ENCODE results near the gene SIX5.
A peak's percentile ranks its signal among the peaks of the same experiment; 100 is the strongest.

SIX5 gene

GRCh38 chr19:45767410-45767880, 1.6 kb downstream of the SIX5 start (continued):
- TF ChIP-seq, protein P1, sequence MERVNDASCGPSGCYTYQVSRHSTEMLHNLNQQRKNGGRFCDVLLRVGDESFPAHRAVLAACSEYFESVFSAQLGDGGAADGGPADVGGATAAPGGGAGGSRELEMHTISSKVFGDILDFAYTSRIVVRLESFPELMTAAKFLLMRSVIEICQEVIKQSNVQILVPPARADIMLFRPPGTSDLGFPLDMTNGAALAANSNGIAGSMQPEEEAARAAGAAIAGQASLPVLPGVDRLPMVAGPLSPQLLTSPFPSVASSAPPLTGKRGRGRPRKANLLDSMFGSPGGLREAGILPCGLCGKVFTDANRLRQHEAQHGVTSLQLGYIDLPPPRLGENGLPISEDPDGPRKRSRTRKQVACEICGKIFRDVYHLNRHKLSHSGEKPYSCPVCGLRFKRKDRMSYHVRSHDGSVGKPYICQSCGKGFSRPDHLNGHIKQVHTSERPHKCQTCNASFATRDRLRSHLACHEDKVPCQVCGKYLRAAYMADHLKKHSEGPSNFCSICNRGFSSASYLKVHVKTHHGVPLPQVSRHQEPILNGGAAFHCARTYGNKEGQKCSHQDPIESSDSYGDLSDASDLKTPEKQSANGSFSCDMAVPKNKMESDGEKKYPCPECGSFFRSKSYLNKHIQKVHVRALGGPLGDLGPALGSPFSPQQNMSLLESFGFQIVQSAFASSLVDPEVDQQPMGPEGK (tag by site-specific recombination; IDR thresholded peaks at IDR 0.05), result peak; percentile 87
- TF ChIP-seq BCL11A (tag by site-specific recombination; IDR thresholded peaks at IDR 0.05; ENCODE audit: low read depth) (peak; percentile 47), ZNF76 (tag by site-specific recombination; IDR thresholded peaks at IDR 0.05; ENCODE audit: borderline replicate concordance, low read depth) (peak; percentile 11; the same call in 1 of the 2 replicates), MZF1 (tag by site-specific recombination; IDR thresholded peaks at IDR 0.05; ENCODE audit: borderline replicate concordance) (peak; percentile 19; the same call in 1 of the 2 replicates), HOXA7 (CRISPR knock-in tag; IDR thresholded peaks at IDR 0.05; ENCODE audit: borderline replicate concordance) (no peak), ZNF792 (tag by site-specific recombination; IDR thresholded peaks at IDR 0.05) (no peak), ZNF560 (tag by site-specific recombination; IDR thresholded peaks at IDR 0.05; ENCODE audit: borderline replicate concordance) (no peak), ZNF202 (tag by site-specific recombination; IDR thresholded peaks at IDR 0.05; ENCODE audit: borderline replicate concordance) (no peak), ZNF140 (tag by site-specific recombination; IDR thresholded peaks at IDR 0.05) (no peak), ZNF626 (tag by site-specific recombination; IDR thresholded peaks at IDR 0.05) (no peak), KLF8 (tag by site-specific recombination; IDR thresholded peaks at IDR 0.05) (peak; percentile 85), ZNF133 (tag by site-specific recombination; IDR thresholded peaks at IDR 0.05) (no peak), ZNF544 (tag by site-specific recombination; IDR thresholded peaks at IDR 0.05) (no peak), ZSCAN23 (tag by site-specific recombination; IDR thresholded peaks at IDR 0.05) (no peak), HOXC10 (CRISPR knock-in tag; IDR thresholded peaks at IDR 0.05) (no peak), ZNF138 (tag by site-specific recombination; IDR thresholded peaks at IDR 0.05; ENCODE audit: borderline replicate concordance) (no peak), PRDM4 (tag by site-specific recombination; IDR thresholded peaks at IDR 0.05) (peak; percentile 81), ZNF623 (tag by site-specific recombination; IDR thresholded peaks at IDR 0.05) (no peak), GLI4 (tag by site-specific recombination; IDR thresholded peaks at IDR 0.05) (no peak), ZNF416 (tag by site-specific recombination; IDR thresholded peaks at IDR 0.05) (no peak)
- TF ChIP-seq, protein P2, sequence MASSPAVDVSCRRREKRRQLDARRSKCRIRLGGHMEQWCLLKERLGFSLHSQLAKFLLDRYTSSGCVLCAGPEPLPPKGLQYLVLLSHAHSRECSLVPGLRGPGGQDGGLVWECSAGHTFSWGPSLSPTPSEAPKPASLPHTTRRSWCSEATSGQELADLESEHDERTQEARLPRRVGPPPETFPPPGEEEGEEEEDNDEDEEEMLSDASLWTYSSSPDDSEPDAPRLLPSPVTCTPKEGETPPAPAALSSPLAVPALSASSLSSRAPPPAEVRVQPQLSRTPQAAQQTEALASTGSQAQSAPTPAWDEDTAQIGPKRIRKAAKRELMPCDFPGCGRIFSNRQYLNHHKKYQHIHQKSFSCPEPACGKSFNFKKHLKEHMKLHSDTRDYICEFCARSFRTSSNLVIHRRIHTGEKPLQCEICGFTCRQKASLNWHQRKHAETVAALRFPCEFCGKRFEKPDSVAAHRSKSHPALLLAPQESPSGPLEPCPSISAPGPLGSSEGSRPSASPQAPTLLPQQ (tag by site-specific recombination; IDR thresholded peaks at IDR 0.05), result 0 out of 2 replicates have a peak, but pooled peaks have one; percentile 21
- TF ChIP-seq, protein P3, sequence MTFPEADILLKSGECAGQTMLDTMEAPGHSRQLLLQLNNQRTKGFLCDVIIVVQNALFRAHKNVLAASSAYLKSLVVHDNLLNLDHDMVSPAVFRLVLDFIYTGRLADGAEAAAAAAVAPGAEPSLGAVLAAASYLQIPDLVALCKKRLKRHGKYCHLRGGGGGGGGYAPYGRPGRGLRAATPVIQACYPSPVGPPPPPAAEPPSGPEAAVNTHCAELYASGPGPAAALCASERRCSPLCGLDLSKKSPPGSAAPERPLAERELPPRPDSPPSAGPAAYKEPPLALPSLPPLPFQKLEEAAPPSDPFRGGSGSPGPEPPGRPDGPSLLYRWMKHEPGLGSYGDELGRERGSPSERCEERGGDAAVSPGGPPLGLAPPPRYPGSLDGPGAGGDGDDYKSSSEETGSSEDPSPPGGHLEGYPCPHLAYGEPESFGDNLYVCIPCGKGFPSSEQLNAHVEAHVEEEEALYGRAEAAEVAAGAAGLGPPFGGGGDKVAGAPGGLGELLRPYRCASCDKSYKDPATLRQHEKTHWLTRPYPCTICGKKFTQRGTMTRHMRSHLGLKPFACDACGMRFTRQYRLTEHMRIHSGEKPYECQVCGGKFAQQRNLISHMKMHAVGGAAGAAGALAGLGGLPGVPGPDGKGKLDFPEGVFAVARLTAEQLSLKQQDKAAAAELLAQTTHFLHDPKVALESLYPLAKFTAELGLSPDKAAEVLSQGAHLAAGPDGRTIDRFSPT (tag by site-specific recombination; IDR thresholded peaks at IDR 0.05), result peak; percentile 76
- TF ChIP-seq, protein P4, sequence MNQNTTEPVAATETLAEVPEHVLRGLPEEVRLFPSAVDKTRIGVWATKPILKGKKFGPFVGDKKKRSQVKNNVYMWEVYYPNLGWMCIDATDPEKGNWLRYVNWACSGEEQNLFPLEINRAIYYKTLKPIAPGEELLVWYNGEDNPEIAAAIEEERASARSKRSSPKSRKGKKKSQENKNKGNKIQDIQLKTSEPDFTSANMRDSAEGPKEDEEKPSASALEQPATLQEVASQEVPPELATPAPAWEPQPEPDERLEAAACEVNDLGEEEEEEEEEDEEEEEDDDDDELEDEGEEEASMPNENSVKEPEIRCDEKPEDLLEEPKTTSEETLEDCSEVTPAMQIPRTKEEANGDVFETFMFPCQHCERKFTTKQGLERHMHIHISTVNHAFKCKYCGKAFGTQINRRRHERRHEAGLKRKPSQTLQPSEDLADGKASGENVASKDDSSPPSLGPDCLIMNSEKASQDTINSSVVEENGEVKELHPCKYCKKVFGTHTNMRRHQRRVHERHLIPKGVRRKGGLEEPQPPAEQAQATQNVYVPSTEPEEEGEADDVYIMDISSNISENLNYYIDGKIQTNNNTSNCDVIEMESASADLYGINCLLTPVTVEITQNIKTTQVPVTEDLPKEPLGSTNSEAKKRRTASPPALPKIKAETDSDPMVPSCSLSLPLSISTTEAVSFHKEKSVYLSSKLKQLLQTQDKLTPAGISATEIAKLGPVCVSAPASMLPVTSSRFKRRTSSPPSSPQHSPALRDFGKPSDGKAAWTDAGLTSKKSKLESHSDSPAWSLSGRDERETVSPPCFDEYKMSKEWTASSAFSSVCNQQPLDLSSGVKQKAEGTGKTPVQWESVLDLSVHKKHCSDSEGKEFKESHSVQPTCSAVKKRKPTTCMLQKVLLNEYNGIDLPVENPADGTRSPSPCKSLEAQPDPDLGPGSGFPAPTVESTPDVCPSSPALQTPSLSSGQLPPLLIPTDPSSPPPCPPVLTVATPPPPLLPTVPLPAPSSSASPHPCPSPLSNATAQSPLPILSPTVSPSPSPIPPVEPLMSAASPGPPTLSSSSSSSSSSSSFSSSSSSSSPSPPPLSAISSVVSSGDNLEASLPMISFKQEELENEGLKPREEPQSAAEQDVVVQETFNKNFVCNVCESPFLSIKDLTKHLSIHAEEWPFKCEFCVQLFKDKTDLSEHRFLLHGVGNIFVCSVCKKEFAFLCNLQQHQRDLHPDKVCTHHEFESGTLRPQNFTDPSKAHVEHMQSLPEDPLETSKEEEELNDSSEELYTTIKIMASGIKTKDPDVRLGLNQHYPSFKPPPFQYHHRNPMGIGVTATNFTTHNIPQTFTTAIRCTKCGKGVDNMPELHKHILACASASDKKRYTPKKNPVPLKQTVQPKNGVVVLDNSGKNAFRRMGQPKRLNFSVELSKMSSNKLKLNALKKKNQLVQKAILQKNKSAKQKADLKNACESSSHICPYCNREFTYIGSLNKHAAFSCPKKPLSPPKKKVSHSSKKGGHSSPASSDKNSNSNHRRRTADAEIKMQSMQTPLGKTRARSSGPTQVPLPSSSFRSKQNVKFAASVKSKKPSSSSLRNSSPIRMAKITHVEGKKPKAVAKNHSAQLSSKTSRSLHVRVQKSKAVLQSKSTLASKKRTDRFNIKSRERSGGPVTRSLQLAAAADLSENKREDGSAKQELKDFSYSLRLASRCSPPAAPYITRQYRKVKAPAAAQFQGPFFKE (tag by site-specific recombination; IDR thresholded peaks at IDR 0.05; ENCODE audit: borderline replicate concordance), result no peak
- TF ChIP-seq, protein P5, sequence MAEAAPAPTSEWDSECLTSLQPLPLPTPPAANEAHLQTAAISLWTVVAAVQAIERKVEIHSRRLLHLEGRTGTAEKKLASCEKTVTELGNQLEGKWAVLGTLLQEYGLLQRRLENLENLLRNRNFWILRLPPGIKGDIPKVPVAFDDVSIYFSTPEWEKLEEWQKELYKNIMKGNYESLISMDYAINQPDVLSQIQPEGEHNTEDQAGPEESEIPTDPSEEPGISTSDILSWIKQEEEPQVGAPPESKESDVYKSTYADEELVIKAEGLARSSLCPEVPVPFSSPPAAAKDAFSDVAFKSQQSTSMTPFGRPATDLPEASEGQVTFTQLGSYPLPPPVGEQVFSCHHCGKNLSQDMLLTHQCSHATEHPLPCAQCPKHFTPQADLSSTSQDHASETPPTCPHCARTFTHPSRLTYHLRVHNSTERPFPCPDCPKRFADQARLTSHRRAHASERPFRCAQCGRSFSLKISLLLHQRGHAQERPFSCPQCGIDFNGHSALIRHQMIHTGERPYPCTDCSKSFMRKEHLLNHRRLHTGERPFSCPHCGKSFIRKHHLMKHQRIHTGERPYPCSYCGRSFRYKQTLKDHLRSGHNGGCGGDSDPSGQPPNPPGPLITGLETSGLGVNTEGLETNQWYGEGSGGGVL (tag by site-specific recombination; IDR thresholded peaks at IDR 0.05), result peak; percentile 82
